Mammary epithelial cell (primary cell): Measurements from ENCODE around the gene SYNPO2L.

Experiments used
- EZH2 ChIP-seq: IDR thresholded peaks from 2 replicates; pipeline ENCODE4 v1.6.1; 2012; ENCODE audit warnings: low read length, inconsistent platforms, borderline replicate concordance
- TF ChIP-seq, protein P1 (sequence below), 2 donors: IDR thresholded peaks in 1 of 2; conservative IDR thresholded peaks in 1 of 2; 2 replicates each; pipeline ENCODE4 v1.5.1; 2011 to 2012; ENCODE audit warnings: inconsistent platforms in 2 of 2, low read length in 2 of 2, mild to moderate bottlenecking in 2 of 2, control low read depth in 1 of 2, low read depth in 1 of 2; ENCODE audit not compliant: insufficient read depth in 1 of 2; ENCODE audit errors: extremely low read depth in 1 of 2

DNA sequence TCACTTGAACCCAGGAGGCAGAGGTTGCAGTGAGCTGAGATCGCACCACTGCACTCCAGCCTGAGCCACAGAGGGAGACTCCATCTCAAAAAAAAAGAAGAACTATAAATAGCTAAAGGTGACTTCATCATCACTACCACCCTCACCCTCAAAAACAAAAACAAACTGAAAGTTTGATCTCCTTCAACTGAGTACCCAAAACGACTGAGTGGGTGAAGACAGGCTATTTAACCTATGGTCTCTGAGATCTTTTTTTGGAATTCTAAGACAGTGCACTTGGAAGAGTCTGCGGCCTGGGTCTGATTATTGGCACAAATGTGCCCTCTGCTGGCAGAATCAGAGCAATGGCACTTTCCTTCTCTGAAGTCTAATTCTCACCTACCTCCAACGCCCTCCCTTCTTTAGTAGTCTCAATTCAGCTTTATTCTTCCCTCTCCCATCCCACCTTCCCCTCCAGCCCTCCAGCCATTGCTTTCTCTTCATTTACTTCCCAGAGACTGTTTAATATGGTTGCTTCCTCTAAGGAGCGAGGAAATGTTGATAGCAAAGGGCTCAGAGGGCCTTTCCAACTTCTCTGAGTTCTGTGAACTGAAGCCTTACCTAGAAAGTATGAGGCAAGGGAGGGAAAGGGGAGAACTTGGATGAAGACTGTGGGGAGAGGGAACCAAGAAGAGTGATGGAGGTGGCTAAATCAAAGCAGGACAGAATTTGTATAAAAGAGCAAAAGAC is 11.7 kb downstream of the SYNPO2L start:
- TF ChIP-seq, protein P1, sequence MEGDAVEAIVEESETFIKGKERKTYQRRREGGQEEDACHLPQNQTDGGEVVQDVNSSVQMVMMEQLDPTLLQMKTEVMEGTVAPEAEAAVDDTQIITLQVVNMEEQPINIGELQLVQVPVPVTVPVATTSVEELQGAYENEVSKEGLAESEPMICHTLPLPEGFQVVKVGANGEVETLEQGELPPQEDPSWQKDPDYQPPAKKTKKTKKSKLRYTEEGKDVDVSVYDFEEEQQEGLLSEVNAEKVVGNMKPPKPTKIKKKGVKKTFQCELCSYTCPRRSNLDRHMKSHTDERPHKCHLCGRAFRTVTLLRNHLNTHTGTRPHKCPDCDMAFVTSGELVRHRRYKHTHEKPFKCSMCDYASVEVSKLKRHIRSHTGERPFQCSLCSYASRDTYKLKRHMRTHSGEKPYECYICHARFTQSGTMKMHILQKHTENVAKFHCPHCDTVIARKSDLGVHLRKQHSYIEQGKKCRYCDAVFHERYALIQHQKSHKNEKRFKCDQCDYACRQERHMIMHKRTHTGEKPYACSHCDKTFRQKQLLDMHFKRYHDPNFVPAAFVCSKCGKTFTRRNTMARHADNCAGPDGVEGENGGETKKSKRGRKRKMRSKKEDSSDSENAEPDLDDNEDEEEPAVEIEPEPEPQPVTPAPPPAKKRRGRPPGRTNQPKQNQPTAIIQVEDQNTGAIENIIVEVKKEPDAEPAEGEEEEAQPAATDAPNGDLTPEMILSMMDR (conservative IDR thresholded peaks at IDR 0.05 in 1 of 2, IDR thresholded peaks at IDR 0.05 in 1 of 2; ENCODE audit: extremely low read depth in 1 of 2, insufficient read depth in 1 of 2, low read depth in 1 of 2, low read length in 2 of 2) = peak; percentile 84 to 87
- no peak for TF ChIP-seq EZH2
